ENCODE results near the gene HNF1B.

DNA sequence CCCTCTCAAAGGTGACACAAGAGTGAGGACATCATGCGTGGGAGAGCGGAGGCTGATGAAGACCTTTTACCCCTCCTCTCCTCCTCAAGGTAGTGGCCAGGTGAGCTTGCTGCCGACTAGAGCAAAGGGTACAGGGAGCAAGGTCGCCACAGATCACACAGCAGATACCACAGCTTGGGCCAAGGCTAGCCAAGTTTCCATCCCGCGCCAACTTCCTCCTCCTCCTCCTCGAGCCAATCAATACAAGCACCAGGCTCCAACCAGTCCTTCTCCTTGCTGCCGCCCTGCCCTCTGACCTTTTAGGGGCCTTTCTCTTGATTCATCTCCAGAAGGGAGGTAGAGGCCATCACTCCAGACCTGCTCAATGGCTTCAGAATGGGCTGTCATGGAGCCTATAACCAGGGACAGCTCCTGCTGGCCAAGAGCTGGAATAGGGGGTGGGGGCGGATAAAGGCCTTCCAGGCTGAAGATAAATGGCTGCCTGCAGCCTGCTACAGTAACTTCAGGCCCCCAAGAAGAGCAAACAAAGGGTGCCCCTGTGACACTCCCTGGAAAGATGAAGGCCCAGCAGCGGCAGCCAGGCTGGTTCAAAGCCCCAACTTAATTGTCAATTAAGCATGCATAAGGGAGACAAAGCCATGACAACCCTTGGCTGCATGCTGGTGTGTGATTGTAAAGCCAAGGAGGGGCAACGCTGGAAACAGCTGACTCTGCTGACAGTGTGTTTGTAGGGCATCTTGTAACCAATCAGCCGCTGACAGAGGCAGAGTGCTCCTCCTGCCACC, 17.8 kb downstream of the HNF1B start:
- TF ChIP-seq HDGF (IDR thresholded peaks at IDR 0.05; ENCODE audit: borderline replicate concordance) (no peak), FOXK2 (IDR thresholded peaks at IDR 0.05) (no peak), BHLHE40 (IDR thresholded peaks at IDR 0.05; ENCODE audit: borderline replicate concordance) (no peak), TARDBP (IDR thresholded peaks at IDR 0.05) (no peak), SP1 (IDR thresholded peaks at IDR 0.05) (no peak), L3MBTL2 (conservative IDR thresholded peaks at IDR 0.05) (no peak), NFRKB (IDR thresholded peaks at IDR 0.05) (no peak), LEF1 (IDR thresholded peaks at IDR 0.05; ENCODE audit: borderline replicate concordance) (no peak)
- TF ChIP-seq, protein P1, sequence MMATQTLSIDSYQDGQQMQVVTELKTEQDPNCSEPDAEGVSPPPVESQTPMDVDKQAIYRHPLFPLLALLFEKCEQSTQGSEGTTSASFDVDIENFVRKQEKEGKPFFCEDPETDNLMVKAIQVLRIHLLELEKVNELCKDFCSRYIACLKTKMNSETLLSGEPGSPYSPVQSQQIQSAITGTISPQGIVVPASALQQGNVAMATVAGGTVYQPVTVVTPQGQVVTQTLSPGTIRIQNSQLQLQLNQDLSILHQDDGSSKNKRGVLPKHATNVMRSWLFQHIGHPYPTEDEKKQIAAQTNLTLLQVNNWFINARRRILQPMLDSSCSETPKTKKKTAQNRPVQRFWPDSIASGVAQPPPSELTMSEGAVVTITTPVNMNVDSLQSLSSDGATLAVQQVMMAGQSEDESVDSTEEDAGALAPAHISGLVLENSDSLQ (IDR thresholded peaks at IDR 0.05) = no peak

Measured in HEK293T (cell line).